ENCODE data around the gene IL1R2.

DNA sequence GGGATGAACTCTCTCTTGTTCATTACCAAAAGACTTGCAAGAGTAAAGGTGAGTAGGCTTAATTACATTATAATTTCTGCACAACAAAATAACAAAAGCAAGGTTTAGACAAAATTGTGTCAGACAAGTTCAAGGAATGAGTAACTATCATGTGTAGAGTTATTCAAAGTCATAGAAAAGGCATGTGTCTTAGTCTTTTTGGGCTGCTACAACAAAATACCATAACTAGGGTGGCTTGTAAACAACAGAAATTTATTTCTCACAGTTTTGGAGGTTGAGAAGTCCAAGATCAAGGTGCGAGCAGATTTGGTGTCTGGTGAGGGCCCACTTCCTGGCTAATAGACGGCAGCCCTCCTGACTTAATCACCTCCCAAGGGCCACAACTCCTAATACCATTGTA lies 37.6 kb downstream of the IL1R2 start:
- no peak for TF ChIP-seq POLR2A (IDR thresholded peaks at IDR 0.05; ENCODE audit: low read depth, low read length)
- no peak for TF ChIP-seq TAF1 (IDR thresholded peaks at IDR 0.05; ENCODE audit: low read depth, low read length)
- no peak for TF ChIP-seq SPI1 (IDR thresholded peaks at IDR 0.05; ENCODE audit: low read depth, low read length)
